ENCODE measurements around the gene SYTL3.

SYTL3 gene

DNA sequence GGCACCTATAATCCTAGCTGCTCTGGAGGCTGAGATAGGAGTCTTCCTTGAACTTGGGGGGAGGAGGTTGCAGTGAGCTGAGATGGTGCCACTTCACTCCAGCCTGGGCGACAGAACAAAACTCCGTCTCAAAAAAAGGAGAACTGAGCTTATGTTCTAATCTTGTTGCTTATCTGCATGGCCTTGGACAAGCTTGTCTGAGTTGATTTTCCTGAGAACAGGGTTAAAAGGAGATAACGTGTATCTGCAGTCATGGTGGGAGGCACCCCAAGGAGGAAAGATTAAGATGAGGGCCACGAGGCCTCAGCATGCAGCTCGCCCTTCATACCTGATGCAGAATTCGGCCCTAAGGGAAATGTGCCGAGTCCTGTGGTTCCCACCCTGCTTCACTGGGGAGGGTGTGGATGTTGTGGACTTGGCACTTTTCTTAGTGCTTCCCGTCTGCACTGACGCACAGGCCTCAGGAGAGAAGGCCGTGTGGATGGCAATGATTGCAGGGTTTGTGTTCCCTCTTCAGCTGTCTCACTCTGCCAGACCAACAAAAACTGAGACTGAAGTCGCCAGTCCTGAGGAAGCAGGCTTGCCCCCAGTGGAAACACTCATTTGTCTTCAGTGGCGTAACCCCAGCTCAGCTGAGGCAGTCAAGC lies 113.1 kb downstream of the SYTL3 start:
- peak; percentile 13 for DNase-seq

- DNase-seq = no peak
Measured at GRCh38 chr6:158763434-158764182, 113.8 kb downstream of the SYTL3 start.

- DNase-seq = no peak
Measured at GRCh38 chr6:158764183-158764849, 114.5 kb downstream of the SYTL3 start.

GRCh38 chr6:158764926-158765325 lies 115.1 kb downstream of the SYTL3 start:
- no peak for DNase-seq

GRCh38 chr6:158765499-158766068 lies 115.7 kb downstream of the SYTL3 start:
- peak; percentile 65 for DNase-seq

GRCh38 chr6:158766621-158767455 lies 117.0 kb downstream of the SYTL3 start:
- DNase-seq = peak; percentile 15

GRCh38 chr6:158767709-158768108 lies 117.9 kb downstream of the SYTL3 start:
- no peak for DNase-seq

- no peak for DNase-seq
Measured at GRCh38 chr6:158768436-158768835, 118.6 kb downstream of the SYTL3 start.

GRCh38 chr6:158769234-158769770 lies 119.4 kb downstream of the SYTL3 start:
- DNase-seq = peak; percentile 79

DNA sequence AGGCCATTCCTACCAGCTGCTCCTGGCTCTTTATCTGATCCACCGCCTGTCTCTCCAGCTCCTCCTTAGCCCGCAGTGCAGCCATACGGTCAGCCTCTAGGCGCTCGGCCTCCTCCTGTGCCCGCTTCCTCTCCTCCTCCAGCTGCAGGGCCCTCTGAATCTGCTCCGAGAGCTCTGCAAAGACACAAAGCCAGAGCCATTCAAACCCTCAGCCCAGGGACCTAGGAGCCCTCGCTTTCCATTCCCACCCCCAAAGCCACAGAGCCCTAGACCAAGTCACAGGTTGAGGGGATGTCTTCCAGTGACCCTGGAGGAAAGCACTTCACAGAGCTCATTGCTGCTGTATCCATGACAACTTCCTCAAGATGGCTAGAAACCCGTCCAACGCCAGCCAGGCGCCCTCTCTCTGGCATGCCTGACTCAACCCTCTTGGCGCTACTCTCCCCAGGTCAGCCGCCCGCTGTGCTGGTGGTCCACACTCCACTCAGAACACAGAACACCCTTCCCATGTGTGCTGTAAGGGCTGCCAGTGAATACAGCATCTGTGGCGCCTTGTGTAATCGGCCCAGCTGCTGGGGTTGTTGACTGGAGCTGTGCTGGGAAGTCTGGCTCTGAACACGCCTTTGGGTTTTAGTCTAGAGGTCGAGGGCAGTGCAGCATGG lies 120.0 kb downstream of the SYTL3 start:
- DNase-seq = peak; percentile 45

- no peak for DNase-seq
Measured at GRCh38 chr6:158770533-158771330, 120.9 kb downstream of the SYTL3 start.

- no peak for DNase-seq
Measured at GRCh38 chr6:158771399-158772152, 121.7 kb downstream of the SYTL3 start.

DNA sequence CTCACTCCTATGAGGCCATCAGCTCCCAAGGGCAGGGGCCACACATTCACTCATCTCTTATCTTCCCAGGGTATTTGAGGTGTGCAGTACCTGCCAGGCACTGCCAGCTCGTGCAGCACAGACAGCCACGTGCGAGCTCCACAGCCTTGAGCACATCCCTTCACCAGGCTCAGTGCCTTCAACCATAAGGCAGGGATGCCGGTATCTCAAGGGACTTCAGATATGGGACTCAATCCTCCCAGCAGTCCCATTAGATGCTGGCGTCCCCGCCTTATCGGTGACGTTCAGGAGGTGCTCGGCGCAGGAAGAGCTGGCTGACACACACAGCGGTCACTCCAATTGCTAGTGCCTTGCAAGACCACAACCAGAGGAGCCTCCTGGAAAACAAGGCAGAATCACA lies 122.3 kb downstream of the SYTL3 start:
- DNase-seq = no peak

- DNase-seq = no peak
Measured at GRCh38 chr6:158772851-158773371, 123.1 kb downstream of the SYTL3 start.

DNA sequence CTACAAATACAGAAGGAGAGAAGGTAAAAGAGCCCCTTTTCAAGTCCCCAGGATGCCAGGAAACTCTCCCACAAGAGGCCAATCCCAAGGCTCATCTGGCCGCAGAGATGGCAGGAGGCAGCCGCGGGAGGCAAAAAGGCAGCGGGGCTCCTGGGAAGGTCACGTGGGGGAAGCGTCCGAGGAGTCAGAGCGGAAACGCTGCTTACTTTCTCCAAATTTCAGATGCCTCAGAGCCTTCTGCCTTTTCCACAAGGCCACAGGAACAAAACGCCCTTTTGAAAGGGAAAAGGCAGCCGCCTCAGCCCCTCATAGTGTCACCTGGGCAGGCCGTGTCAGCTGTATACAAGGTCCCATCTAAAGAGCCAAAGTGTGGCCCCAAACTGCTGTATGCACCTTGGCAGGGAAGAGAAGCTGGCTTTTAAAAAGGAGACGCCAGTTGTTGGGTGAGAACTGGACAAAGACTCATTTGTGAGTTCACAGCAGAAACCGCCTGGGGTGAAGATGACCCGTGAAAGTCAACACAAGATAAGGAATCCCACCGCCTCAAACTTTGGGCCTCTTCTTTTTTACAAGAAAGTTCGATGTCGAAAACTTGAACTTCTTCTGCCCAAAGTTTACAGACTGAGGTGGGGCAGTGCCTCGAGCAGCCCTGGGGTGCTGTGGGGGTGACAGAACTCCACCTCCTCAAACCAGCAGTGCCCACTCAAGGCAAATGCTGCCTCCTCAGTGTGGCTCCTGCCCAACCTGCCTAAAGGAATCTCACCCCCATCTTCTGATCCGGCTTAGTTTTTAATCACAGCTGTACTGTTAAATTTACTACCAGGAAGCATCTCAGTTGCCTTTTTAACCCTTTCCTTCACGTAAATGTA lies 124.0 kb downstream of the SYTL3 start:
- no peak for DNase-seq

DNA sequence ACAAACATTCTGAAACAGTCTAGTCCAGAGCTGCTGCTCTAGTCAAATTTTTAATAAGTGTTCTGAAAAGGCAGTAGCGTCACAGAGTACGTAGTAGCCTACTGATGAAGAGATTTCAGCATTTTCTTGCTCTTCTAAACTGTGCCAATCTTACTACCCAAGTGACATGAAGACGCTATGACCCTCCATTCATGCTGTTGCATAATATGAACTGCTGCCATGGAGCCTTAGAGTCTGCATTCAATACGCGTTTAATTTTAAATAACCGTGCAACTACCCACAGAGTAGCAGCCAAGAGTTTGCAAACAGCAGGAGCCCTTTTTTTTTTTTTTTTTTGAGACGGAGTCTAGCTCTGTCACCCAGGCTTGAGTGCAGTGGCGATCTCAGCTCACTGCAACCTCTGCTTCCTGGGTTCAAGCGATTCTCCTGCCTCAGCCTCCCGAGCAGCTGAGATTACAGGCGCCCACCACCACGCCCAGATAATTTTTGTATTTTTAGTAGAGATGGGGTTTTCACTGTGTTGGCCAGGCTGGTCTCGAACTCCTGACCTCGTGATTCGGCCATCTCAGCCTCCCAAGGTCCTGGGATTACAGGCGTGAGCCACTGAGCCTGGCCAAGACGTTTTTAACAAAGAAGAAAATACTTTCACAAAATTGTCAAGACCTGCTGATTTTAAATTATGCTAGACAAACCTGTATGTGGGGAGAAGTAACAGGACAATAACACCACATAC lies 125.0 kb downstream of the SYTL3 start:
- no peak for DNase-seq

DNA sequence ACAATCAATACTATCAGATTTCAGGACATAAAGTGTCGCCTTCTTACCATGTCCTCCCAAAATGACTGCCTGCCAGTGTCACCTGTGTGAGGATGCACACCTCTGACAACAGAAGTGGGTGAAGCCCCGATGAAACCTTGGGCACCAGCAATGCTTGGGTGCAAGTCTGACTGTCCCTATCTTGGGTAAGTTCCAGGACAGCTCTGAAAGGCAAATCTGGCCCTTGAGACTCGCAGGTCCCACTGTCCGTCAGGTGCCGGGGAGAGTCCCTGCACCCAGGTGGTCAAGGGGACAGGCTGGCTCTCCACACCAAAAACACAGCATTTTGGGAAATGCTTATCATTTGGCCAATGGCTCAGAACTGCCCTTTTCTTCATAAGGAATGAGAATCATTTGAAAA lies 126.0 kb downstream of the SYTL3 start:
- DNase-seq = no peak

- no peak for DNase-seq
Measured at GRCh38 chr6:158776737-158777136, 126.9 kb downstream of the SYTL3 start.
